Mucosa of rectum (tissue), 2 donors: ENCODE measurements around the gene PSME3.

Experiments used
- H3K27ac ChIP-seq, 2 donors: one replicate each; pipeline ENCODE4 v1.7.0; 2013; ENCODE audit warnings: inconsistent platforms in 2 of 2, low read depth in 2 of 2, low read length in 2 of 2
- H3K27me3 ChIP-seq, 2 donors: one replicate each; pipeline ENCODE4 v1.7.0; 2013; ENCODE audit warnings: low read length in 2 of 2; ENCODE audit not compliant: control insufficient read depth in 2 of 2, insufficient read depth in 2 of 2
- H3K36me3 ChIP-seq, 2 donors: one replicate each; pipeline ENCODE4 v1.7.0; 2013; ENCODE audit warnings: low read length in 2 of 2; ENCODE audit not compliant: control insufficient read depth in 2 of 2, insufficient read depth in 2 of 2
- H3K4me1 ChIP-seq, 2 donors: one replicate each; pipeline ENCODE4 v1.7.0; 2013; ENCODE audit warnings: low read length in 2 of 2, mild to moderate bottlenecking in 1 of 2; ENCODE audit not compliant: control insufficient read depth in 2 of 2, insufficient read depth in 2 of 2
- H3K4me3 ChIP-seq, 2 donors: one replicate each; pipeline ENCODE4 v1.7.0; 2013; ENCODE audit warnings: low read length in 2 of 2
- H3K9ac ChIP-seq, 2 donors: one replicate each; pipeline ENCODE4 v1.7.0; 2013; ENCODE audit warnings: low read length in 2 of 2, low read depth in 1 of 2, mild to moderate bottlenecking in 1 of 2
- H3K9me3 ChIP-seq, 2 donors: one replicate each; pipeline ENCODE4 v1.7.0; 2013; ENCODE audit warnings: low read length in 2 of 2; ENCODE audit not compliant: control insufficient read depth in 2 of 2
- donor health status: healthy.
- donor health status: Normal muscosa, but diverticular disease.

PSME3 gene

GRCh38 chr17:42832934-42833766 is at the start of gene PSME3:
PSME3 (plus strand) TSS chr17:42833397; CDS start chr17:42833632, 235 bp downstream.
- Histone ChIP-seq H3K4me1 (peaks cover 11 to 16% of the 10 kb centered on the region in 2 donors), H3K27me3 (no peaks in the 10 kb centered on the region), H3K27ac (peak within 1 kb of the TSS; percentile 69 to 87), H3K4me3 (peak within 1 kb of the TSS; percentile 93 to 99), H3K9ac (peak within 1 kb of the TSS; percentile 93 to 94), H3K36me3 (peaks cover 13 to 19% of the 10 kb centered on the region in 2 donors), H3K9me3 (no peaks in the 10 kb centered on the region)

- H3K27ac ChIP-seq = no peak overlapping the region
- H3K4me1 ChIP-seq = peaks cover 24 to 25% of the 10 kb centered on the region in 2 donors
- no peak overlapping the region for H3K4me3 ChIP-seq
- peaks cover 20% of the 10 kb centered on the region in 2 donors for H3K36me3 ChIP-seq
- H3K9me3 ChIP-seq = no peaks in the 10 kb centered on the region
- no peak overlapping the region for H3K9ac ChIP-seq
- peaks cover 9 to 30% of the 10 kb centered on the region in 2 donors for H3K27me3 ChIP-seq
Observed at GRCh38 chr17:42783791-42784138, 49.4 kb upstream of the PSME3 start.

DNA sequence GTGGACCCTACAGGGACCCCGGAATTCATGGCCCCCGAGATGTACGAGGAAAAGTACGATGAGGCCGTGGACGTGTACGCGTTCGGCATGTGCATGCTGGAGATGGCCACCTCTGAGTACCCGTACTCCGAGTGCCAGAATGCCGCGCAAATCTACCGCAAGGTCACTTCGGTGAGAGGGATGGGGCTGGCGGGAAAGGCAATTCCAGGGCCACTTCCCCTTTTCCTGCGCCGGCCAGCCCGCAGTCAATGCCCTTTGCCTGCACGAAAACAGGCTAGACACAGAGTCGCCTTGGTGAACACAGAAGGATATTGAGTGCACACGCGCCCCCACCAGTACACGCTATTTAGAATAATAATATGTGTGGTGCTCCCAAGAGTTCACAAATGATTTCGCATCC is 48.8 kb upstream of the PSME3 start:
- Histone ChIP-seq H3K36me3 (peaks cover 18 to 23% of the 10 kb centered on the region in 2 donors), H3K9ac (no peak overlapping the region), H3K9me3 (no peaks in the 10 kb centered on the region), H3K27me3 (peaks cover 9 to 30% of the 10 kb centered on the region in 2 donors), H3K27ac (no peak overlapping the region), H3K4me1 (peaks cover 18 to 19% of the 10 kb centered on the region in 2 donors), H3K4me3 (no peak overlapping the region)

GRCh38 chr17:42784811-42785592 is 48.2 kb upstream of the PSME3 start:
- H3K9me3 ChIP-seq = no peaks in the 10 kb centered on the region
- no peak overlapping the region for H3K27ac ChIP-seq
- H3K27me3 ChIP-seq = peaks cover 9 to 30% of the 10 kb centered on the region in 2 donors
- peaks cover 12 to 13% of the 10 kb centered on the region in 2 donors for H3K4me1 ChIP-seq
- peaks cover 22 to 23% of the 10 kb centered on the region in 2 donors for H3K36me3 ChIP-seq
- no peak overlapping the region for H3K9ac ChIP-seq
- no peak overlapping the region for H3K4me3 ChIP-seq

DNA sequence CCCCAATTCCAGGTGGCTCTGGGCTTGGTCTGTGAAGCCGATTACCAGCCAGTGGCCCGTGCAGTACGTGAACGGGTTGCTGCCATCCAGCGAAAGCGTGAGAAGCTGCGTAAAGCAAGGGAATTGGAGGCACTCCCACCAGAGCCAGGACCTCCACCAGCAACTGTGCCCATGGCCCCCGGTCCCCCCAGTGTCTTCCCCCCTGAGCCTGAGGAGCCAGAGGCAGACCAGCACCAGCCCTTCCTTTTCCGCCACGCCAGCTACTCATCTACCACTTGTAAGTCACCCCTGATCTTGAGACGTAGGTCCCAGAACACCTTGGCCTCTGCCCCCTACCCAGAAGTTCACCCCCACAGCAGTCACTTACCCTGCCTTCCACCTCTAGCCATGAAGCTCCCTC is 45.9 kb upstream of the PSME3 start:
- H3K27ac ChIP-seq = no peak overlapping the region
- H3K27me3 ChIP-seq = peaks cover 3 to 20% of the 10 kb centered on the region in 2 donors
- H3K9ac ChIP-seq = no peak overlapping the region
- H3K4me1 ChIP-seq = peaks cover 8 to 9% of the 10 kb centered on the region in 2 donors
- no peaks in the 10 kb centered on the region for H3K9me3 ChIP-seq
- H3K36me3 ChIP-seq = peaks cover 22 to 23% of the 10 kb centered on the region in 2 donors
- H3K4me3 ChIP-seq = no peak overlapping the region

GRCh38 chr17:42791948-42792347 is 41.2 kb upstream of the PSME3 start:
- peaks cover 17 to 21% of the 10 kb centered on the region in 2 donors for H3K4me1 ChIP-seq
- H3K27me3 ChIP-seq = no peaks in the 10 kb centered on the region
- H3K9ac ChIP-seq = no peak overlapping the region
- no peaks in the 10 kb centered on the region for H3K9me3 ChIP-seq
- H3K36me3 ChIP-seq = peaks cover 18 to 33% of the 10 kb centered on the region in 2 donors
- no peak overlapping the region for H3K27ac ChIP-seq
- H3K4me3 ChIP-seq = no peak overlapping the region

- Histone ChIP-seq H3K27ac (no peak overlapping the region), H3K9me3 (no peaks in the 10 kb centered on the region), H3K27me3 (no peaks in the 10 kb centered on the region), H3K9ac (no peak overlapping the region), H3K4me1 (peaks cover 23 to 25% of the 10 kb centered on the region in 2 donors), H3K4me3 (no peak overlapping the region), H3K36me3 (peaks cover 13 to 27% of the 10 kb centered on the region in 2 donors)
Observed at GRCh38 chr17:42792545-42792944, 40.7 kb upstream of the PSME3 start.

DNA sequence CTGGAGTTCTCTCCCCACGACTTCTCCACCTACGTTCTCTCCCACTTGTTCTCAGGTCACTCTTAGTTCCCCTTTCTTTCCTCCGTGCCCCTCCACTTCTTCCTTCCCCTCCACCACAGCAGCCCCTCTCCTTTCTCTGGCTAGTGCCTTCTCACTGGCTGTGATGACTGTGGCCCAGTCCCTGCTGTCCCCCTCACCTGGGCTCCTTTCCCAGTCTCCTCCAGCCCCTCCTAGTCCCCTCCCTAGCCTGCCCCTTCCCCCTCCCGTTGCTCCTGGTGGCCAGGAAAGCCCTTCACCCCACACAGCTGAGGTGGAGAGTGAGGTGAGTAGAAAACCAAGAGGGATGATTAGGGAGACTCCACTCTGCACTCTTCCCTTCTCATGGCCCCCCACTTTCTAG is 38.1 kb upstream of the PSME3 start:
- H3K4me1 ChIP-seq = peaks cover 35 to 37% of the 10 kb centered on the region in 2 donors
- peak overlapping the region in 1 of 2 donors; percentile 60 for H3K9ac ChIP-seq
- no peak overlapping the region for H3K4me3 ChIP-seq
- peak overlapping the region; percentile 69 to 94 for H3K27ac ChIP-seq
- peaks cover 6 to 12% of the 10 kb centered on the region in 2 donors for H3K36me3 ChIP-seq
- no peaks in the 10 kb centered on the region for H3K27me3 ChIP-seq
- no peaks in the 10 kb centered on the region for H3K9me3 ChIP-seq

DNA sequence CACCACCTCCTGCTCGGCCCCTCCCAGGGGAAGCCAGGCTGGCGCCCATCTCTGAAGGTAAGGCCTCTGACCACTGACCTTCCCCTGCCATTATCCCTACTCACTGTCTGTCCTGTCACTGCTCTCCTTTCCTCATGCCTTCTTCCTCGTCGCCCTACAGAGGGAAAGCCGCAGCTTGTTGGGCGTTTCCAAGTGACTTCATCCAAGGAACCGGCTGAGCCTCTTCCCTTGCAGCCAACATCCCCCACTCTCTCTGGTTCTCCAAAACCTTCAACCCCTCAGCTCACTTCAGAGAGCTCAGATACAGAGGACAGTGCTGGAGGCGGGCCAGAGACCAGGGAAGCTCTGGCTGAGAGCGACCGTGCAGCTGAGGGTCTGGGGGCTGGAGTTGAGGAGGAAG is 37.7 kb upstream of the PSME3 start:
- Histone ChIP-seq H3K9ac (peak overlapping the region in 1 of 2 donors; percentile 60), H3K9me3 (no peaks in the 10 kb centered on the region), H3K4me3 (no peak overlapping the region), H3K4me1 (peaks cover 35 to 37% of the 10 kb centered on the region in 2 donors), H3K27me3 (no peaks in the 10 kb centered on the region), H3K36me3 (peaks cover 6 to 12% of the 10 kb centered on the region in 2 donors), H3K27ac (peak overlapping the region; percentile 90 to 94)
